DMS153 (cell line): ENCODE measurements around the gene CFAP90.

Experiments
- DNase-seq: peaks from one replicate; lab custom pipeline; 2025; lab: John Stamatoyannopoulos, UW

Gene CFAP90, protein sequence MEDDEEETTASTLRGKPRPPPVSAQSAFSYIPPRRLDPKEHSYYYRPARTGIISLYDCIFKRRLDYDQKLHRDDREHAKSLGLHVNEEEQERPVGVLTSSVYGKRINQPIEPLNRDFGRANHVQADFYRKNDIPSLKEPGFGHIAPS

DNA sequence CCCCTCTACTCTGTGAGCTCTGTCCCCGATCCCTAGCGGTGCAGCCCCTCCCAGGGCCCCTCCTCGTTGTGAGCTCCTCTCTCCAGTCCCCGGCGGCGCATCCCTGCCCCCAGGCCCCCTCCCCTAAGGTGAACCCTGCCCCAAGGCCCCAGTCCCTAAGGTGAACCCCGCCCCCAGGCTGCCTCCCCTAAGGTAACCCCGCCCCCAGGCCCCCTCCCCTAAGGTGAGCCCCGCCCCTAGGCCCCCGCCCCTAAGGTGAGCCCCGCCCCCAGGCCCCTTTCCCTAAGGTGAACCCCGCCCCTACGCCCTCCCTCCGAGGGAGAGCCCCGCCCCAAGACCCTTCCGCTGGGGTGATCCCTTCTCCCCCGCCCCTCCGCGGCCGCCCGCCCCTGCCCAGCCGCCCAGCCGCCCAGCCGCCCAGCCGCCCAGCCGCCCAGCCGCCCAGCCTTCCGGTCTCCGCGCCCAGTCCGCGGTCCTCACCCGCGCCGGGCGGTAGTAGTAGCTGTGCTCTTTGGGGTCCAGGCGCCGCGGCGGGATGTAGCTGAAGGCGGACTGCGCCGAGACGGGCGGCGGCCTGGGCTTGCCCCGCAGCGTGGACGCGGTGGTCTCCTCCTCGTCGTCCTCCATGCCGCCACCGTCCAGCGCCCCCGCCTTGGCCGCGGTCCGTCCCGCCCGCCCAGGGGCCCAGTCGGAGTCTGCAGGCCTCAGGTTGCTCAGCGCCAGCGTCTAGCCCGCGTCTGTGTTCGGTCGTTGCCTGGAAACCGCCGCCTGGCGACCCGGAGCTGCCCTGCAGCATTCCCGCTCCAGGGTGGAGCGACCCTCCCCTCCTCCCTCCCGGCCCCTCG, at the start of gene CFAP90:
Gene CFAP90, minus strand, starts transcription at position 739 of the 845 bp plus-strand sequence. Its CDS starts 112 bp downstream, at position 627.
- DNase-seq: no peak

DNA sequence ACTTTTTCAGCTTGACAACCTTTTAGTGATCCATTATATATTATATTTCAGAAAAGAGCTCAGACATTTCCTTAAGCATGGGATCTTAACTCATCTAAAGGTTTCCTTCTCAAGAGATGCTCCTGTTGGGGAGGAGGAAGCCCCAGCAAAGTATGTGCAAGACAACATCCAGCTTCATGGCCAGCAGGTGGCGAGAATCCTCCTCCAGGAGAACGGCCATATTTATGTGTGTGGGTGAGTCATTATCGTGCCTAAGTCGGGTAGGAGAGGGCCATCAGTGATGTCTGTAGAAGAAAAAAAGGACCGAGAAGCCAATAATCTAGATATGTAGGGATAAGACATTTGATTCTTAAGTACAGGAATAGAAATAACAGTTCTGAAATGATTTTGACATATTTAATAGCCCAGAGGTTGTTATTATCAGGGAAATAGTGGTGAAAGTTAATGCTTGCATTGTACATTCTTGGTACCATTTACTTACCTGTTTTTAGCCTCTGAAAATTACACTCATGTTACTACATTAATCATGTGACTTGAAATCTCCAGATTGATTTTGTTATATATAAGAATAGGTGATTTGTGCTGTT, 46.2 kb upstream of the CFAP90 start:
- DNase-seq: no peak

DNA sequence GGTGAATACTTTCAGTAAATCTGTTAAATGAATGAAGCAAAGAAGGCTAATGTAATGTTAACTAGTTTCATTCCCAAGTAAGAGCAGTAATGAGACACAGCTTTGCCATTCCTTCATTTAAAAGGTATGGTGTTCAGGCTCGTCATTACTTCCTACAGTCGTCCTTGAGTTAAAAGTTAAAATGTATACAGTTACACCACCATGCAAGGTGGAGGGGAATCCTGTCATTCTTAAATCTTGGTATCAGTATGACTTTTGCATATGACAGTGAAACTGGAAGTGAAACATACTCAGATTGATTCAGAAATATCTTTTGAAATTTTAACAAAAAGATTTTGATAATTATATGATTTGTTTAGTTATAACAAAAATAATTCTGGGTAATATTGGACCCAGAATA, 43.9 kb upstream of the CFAP90 start:
- no peak for DNase-seq

DNA sequence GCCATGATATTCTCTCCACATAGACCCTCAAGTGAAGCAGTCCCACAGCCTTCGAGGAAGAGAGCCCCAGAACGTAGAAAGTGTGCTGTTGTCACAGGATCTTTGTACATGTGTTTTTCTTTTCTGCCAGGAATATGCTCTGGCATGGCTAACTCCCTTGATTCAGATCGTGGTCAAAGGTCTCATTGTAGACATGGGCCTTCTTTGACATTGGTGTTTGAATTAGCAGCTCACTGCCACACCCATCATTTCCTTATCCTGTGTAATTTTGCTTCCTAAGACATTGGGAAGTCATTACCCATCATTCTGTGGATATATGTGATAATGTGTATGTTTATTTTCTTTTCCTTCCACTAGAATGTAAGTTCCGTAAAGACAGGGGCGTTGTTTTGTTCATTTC, 43.5 kb upstream of the CFAP90 start:
- no peak for DNase-seq

DNA sequence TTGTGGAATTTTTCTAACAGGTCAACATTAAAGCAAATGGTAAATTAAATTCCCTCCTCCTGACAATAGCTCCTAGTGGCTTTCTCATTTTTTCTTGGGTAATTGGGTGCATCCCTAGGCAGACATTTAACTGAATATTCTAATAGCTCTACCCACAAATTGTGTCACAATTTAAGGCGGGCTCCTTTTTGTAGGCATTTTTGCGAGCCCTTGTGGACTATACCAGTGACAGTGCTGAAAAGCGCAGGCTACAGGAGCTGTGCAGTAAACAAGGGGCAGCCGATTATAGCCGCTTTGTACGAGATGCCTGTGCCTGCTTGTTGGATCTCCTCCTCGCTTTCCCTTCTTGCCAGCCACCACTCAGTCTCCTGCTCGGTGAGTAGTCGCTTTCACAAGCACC, 38.0 kb upstream of the CFAP90 start:
- DNase-seq: no peak

DNA sequence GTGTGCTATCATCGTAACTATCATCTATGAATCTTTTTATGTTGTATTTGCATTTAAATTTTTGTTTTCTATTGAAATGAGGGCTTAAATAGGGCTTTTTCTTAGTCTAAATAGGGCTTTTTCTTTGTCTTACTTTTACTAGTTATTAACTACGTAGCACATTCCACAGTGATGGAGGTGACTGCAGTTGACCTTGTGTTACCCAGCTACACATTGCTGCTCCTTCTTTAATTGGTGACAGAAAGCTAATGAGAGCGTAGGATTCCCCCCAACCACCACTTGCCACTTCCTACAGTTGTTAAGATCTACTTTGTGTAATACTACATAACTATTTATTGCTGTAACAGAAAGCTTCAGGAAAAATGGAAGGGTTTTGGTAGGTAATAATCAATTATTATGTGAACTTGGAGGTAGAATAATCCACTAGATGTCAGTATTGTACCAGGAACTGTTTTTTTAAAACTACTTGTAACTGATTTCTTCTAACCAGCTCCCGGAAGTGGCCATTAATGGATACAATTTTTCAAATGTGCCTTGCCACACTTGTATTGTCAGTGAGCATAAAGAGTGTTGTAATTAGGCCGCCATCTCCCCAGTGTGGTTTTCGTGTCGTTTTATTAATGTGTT, 36.0 kb upstream of the CFAP90 start:
- peak; percentile 78 for DNase-seq

DNA sequence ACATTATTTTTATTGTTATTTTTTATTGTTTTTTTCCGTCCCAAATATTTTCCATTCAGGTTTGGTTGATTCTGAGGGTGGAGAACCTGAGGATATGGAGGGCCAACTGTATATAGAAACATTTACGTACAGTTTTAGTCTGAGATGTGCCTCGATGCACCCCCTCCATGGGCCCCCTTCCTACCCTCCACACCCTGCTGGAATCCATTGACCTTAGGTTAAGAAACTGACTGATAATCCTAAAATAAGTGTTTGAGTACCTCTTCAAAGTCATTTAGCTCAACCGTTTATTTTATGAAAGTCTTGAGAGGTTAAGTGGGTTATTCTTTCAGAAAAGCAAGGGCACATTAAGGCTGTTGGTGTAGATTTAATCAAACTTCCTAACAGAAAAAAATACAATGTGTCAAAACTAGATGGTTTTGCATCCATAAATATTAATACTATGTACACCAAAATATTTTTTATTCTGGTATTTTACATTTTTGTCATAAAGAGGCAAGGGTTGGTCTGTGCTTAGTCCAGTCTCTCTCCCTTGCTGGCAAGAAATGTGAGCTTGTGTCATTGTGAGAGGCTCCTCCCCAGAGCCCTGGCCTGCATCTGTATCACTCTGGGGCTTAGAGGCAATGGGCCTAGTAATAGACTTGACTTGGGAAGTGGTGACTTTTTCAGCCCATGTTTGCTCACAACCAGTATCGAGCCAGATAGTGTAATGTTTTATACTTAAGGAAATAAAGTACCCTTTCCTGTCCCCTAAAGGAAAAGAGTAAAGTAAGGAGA, 33.7 kb upstream of the CFAP90 start:
- no peak for DNase-seq

DNA sequence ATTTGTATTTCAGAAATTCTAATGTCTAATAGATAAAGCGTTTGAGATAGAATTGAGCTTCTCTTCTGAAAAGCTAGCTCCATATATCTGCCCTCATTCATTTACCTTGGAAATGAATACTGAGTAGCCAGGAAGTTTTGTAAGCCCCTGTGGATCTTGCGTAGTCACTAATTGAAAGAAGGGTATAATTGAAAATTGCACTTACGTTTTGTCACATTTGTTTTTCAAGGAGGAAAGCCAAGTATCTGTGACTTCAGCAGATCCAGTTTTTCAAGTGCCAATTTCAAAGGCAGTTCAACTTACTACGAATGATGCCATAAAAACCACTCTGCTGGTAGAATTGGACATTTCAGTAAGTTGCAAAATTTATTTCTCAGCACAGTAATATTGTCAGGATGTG, 32.0 kb upstream of the CFAP90 start:
- no peak for DNase-seq

DNA sequence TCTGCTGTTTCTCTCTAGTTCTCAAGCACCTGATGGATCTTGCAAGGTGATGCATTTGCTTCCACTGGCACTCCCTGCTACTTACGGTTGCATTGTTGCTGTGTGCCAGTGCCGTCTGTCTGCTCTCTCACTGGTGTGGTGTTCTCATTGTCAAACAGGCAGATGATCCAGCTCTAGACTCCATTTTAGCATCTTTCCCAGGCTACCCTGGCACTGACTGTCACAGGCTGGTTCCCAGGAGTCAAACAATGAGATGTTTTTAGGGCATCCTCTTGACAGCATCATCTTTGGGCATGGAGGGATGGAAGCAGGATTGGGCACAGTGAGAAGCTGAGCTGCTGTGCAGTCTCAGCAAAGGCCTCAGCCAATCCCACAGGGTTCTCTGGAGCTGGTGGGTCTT, 30.9 kb upstream of the CFAP90 start:
- DNase-seq: no peak

DNA sequence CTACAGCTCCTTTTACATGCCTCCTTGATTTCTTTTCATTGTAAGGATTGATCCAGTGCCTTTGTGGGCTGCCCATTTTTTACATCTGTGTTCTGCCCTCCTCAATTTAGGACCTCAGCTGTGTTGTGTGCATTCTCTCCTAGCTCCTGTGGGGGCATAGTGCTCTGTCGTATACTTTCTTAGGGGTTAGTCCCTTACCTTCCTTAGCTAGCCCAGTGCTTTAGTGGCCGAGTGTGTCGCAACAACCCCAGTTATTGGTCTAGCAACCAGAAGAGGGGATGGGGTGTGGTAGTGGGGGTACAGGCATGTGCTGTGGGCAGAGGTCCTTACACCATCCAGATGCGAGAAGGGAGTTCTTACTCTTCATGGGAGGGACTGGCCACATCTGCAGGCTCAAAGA, 30.2 kb upstream of the CFAP90 start:
- DNase-seq: no peak

DNA sequence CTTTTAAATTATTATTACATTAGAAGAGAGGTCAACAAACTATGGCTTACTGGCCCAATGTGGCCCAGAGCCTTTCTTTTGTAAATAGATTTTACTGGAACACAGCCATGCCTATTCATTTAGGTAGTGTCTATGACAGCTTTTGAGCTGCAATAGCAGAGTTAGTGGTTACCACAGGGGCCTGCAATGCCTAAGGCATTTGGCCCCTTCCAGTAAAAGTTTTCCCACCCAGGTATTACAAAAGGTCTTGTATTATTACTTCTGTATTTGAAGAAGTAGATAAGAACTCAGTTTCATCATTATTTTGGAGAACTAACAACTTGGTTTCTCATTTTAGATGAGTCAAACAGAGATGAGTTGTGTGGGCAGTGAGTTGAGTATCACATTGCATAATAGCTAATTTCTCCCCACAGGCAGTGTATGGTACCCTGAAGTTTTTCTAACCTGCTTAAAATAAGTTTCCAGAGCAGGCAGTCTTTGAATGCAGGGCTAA, 27.5 kb upstream of the CFAP90 start:
- no peak for DNase-seq

DNA sequence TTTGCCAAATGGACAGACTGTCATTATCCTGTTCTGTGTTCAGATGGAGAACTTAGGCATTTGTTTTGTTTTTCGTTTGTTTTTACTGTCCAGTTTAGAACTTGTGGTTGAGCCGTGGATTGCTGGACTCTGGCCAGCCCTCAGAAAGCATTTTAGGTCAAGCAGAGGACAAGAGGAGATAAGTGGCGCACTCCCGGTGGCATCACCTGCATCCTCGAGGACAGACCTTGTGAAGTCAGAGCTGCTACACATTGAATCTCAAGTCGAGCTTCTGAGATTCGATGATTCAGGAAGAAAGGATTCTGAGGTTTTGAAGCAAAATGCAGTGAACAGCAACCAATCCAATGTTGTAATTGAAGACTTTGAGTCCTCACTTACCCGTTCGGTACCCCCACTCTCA, 26.9 kb upstream of the CFAP90 start:
- no peak for DNase-seq

DNA sequence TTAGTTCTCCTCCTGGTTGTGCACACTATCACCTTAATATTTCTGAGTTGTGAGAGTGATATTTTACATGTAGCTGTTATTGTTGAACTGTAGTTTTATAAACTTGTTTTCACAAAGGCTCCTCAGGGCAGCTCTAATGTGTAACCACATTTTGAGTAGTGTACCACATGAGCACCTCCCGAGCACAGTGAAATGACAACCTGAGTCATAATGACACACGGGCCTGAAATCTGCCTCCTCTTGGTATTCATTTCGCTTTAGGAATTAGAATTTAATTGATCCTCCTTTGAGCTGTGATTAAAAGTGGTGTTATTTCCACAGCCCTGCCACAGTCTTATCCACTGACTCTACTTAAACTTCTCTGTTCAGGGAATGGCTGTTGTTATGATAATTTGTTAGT, 25.9 kb upstream of the CFAP90 start:
- no peak for DNase-seq

DNA sequence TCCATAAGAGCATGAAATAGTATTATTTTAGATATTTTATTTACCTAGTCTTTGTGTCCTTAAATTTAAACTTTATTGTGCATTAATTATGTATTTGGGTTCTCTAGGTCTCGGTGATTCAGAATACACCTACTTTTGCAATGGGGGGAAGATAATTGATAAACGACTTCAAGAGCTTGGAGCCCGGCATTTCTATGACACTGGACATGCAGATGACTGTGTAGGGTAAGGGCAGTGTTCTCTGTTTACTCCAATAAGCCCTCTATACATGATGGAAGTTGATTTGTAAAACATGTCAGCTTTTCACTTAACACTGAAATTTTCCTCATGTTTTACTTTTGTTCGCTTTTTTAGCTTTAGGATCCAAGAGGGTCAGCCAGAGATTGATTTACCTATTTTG, 24.2 kb upstream of the CFAP90 start:
- no peak for DNase-seq

DNA sequence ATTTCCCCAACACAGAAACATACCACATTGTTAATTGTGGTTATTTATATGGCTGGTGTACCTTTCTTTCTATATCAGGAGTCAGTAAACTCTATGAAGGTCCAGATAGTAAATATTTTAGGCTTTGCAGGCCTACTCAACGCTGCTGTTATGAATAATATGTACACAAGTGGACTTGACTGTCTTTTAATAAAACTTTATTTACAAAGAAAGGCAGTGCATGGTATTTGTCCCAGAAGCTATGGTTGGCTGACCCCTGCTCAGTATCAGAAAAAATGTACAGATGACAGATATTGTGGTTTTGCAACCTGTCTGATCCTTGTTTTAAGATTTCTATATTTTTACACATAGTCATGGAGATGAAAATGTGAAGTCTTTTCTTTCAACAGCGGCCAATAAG, 23.7 kb upstream of the CFAP90 start:
- no peak for DNase-seq

DNA sequence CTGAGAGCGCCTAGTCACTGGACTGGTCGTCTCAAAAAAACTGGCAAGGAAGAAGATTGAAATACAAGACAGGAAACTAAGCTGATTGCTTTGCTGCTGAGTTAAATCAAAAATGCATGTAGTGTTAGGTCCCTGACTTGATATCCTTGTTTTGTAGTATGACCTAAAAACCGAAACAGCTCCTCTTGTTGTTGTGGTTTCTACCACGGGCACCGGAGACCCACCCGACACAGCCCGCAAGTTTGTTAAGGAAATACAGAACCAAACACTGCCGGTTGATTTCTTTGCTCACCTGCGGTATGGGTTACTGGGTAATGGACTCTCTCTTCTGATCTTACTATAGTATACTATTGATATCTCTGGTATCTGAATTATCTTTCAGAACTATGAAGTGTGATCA, 22.3 kb upstream of the CFAP90 start:
- DNase-seq: no peak

DNA sequence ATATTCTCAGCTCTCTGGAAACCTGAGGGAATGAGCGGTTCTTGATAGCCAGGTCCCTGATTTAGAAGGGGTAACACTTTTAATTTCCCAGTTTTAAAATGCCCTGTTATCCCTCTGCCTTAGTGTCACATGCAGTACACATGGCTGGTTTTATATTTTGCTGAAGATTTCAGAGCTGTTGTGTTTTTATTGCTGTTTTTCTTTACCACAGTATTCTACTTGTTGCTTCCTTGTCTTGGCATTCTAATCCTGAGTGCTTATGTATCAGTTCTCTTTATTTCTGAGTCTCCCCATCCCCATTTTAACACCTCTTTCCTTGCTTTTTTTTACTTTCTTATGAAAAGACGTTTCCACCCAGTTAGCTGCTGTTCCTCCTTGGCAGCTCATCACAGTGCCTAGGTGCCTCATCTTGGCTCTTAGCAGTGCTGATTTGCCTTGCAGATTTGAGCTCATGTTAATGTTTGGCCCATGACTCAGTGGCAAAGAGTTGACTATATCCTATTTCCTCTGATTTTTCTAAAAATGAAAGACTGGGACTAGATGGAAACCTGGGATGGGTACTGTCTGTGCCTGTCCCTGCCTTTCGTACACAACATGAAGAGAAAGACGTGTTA, 21.7 kb upstream of the CFAP90 start:
- DNase-seq: no peak

DNA sequence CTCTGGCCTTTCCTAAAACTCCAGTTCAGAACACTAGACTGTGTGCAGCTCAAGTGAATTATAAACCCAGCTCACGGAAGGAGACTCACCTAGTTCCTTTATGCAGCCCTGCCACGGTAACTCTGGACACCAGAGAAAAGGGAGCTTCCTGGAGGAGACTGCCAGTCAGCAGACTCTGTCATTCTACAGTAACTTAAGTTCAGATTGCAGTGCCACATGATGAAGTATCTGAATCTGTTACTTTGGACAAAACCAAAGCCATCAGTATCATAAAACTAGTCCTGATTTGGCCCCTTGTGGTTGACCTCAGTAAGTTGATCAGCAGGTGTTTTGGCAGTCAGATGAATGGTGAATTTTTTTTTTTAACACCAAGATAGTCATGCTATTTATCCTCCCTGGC, 20.7 kb upstream of the CFAP90 start:
- DNase-seq: no peak

DNA sequence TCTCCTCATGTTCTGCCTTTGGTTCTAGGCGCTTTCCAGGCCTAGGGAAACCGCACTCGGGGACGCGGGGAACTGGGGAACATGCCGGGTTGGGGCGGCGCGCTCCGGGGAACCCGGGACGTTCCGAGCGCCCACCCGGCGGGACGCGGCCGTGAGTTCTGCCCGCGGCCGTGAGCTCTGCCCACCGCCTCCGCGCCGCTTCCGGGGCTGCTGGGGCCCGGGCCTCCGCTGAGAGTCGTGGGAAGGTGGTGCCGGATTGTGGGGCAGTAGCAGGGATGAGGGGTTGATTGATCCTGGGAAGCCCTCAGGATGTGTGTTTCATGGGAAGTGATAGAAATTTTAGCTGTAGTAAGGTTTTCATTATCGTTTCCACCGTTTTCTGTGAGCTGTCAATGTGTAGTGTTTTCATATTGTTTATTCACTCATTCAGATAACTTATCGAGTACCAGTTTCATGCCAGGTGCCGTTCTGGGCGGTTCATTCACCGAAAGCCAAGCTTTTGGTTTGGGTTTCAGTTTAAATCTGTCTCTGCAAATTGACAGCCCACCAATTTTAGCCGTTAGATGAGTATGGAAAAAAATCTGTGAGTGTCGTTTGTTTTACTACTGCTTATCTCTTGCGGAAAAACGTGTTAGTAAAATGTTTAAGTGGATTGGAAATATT, 18.7 kb upstream of the CFAP90 start:
- no peak for DNase-seq

DNA sequence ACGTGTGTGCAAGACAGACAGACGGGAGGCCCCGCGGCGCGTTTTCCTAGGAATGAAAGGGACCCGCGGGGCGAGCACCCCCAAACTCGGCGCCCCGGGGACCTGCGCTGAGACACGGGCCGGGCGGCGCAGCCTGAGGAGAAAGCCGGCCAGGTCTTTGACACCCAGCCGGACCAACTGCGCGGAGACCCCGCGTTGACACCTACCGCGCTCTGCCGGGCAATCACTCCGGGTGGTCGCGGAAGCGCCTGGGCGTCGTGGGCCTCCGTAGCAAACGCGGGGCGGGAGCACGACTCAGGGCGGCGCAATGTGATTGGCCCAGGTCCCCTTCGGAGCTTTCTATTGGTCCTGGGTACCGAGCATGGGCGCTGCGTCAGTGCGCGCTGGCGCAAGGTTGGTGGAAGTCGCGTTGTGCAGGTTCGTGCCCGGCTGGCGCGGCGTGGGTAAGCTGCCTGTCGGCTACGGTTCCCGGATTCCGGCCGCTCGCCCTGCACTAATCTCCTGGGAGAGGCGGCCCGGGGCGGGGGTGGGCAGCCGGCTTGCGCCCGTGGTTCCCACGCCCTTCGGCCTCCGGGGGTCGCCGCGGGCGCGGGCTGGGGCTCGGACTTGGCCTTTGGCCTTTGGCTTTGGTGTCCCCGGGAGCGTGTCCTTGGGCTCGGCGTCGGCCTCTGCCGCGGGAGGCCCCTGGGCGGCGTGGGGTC, 18.0 kb upstream of the CFAP90 start, which contains the start of the genes FASTKD3 and MTRR:
Gene FASTKD3, minus strand, starts transcription at position 259 of the 701 bp plus-strand sequence. CDS start 948 bp downstream, outside the sequence.
Gene MTRR, plus strand, starts transcription at position 376 of the 701 bp plus-strand sequence. CDS start 1,647 bp downstream, outside the sequence.
- DNase-seq: peak; percentile 89
